Measurements from ENCODE around the gene IL25.
"Not testable (repeated sequence)": the region's sequence is repeated elsewhere in the genome, so short reads cannot be mapped to it uniquely, and the experiment has no call there.

IL25 gene

DNA sequence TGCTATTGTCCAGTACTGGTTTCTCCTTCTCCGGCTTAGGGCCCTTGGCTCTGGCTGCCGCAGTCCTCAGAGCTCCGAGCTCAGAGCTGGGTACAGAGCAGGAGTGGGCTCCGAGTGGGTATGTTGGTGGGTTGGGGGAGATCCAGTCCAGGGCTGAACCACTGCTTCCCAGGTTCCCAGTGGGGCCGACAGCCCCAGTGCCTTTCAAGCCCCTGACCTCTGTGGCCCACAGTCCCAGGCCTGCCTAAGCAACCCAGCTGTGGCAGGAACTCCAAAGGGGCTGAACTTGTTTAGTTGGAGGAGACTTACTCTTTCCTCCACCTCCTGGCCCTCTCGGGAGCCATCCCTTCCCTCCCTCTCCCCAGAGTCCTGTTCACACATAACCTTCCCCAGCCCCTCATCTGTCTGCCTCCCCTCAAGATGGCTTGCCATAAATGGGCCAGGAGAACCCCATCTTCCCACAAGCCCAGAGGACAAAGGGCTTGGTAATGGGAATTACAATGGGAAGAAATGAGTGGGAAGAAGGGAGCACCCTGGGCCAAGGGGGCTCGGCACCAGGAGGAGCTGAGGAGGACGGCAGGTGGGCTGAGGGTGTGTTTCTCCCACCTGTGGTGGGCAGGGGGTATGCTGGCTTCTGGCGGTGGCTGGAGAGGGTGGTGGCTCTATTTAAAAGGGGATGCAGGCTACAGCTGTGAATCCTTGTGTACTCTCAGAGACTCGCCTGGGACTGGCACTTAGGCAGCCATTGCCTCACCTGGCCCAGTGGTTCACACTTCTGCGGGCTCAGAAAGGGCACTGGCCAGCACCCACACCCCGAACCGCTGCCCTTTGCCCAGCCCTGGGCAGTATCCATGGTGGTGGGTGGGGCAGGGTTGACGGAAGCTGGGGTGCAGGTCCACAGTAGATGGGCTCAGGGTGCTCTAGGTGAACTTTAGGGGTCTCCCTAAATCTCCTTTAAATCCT is 39.2 kb downstream of the IL25 start:
- no peak for DNase-seq (ENCODE audit: low read depth)

DNA sequence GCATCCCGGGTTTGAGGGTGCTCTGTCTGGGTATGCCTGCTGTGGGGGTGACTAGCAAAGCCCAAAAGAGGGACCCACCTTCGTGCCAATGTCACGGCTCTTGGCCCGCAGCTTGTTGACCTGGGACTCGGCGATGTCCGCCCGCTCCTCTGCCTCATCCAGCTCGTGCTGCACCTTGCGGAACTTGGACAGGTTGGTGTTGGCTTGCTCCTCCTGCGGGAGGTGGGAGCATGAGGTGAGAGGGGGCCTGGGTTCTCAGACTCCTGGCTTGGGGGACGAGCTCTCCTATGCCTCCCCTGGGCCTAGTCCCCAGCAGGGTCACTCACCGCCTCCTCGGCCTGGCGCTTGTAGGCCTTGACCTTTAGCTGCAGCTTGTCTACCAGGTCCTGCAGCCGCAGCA is 41.1 kb downstream of the IL25 start:
- no peak for DNase-seq (ENCODE audit: low read depth)

GRCh38 chr14:23414254-23414653 is 41.6 kb downstream of the IL25 start:
- no peak for DNase-seq (ENCODE audit: low read depth)

- DNase-seq (ENCODE audit: low read depth) = no peak
Measured at GRCh38 chr14:23414906-23415820, 42.6 kb downstream of the IL25 start.

- DNase-seq (ENCODE audit: low read depth) = no peak
Measured at GRCh38 chr14:23415821-23416778, 43.5 kb downstream of the IL25 start.

DNA sequence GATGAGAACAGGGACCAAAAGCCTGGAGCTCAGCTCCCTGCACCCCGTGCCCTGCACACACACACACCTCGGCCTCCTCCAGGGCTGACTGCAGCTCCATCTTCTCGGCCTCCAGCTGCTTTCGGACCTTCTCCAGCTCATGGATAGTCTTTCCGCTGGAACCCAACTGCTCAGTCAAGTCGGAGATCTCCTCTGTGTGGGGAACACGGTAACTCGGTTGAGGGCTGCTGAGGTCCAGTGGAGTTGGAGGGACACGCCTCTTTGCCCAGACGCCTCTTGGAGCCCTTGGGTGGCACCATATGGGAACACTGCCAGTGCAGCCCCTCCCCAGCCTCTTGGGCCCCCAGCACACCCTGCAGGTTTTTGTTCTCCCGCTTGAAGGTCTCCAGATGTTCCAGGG is 44.2 kb downstream of the IL25 start:
- no peak for DNase-seq (ENCODE audit: low read depth)

DNA sequence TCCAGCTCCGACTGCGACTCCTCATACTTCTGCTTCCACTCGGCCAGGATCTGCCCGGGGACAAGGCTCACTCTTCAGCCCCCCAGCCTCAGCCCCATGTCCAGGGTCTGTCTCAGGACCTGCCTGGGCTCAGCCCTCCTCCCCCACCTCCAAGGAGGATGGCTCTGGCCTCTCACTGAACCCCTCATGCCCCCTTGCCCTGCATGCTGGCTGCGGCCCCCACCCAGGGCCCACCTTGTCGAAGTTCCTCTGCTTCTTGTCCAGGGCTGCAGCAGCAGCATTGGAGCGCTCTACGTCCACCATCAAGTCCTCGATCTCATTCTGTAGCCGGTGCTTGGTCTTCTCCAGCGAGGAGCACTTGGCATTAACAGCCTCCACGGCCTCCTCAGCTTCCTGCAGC is 44.7 kb downstream of the IL25 start:
- not testable (repeated sequence) for DNase-seq (ENCODE audit: low read depth)

DNA sequence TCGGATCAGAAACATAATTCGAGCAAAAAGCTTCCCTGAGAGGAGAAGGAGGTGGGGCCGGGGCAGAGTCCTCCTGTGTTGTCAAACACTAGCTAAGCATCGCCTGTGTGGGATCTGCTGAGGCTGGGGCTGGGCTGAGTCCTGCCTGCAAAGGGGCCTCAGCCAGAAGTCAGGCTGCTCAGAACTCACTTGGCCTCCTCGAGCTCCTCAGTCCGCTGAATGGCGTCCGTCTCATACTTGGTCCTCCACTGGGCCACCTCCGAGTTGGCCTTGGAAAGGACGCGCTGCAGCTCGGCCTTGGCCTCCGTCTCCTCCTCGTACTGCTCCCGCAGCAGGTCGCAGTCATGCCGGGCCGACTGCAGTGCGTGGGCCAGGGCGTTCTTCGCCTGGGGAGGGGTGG is 45.4 kb downstream of the IL25 start:
- DNase-seq (ENCODE audit: low read depth) = no peak

- DNase-seq (ENCODE audit: low read depth) = not testable (repeated sequence)
Measured at GRCh38 chr14:23419646-23420045, 47.0 kb downstream of the IL25 start.

DNA sequence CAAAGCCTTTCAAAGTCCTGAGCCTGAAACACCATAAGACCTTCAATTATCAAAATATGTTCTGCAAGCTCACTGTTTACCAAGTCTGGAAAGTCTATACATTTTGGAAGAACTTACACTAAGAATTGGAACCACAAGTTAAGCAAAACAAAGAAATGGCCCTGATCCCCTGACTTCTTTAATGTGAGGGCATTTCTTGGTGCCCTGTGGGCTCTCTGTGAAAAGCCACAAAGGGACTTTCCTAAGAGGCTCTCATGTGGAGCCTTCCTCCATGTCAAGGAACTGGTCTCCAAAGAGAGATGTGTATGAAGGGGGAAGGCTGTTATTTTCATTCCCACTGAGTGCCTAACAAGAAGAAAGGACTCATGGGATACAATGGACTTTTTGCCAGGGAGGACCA is 49.0 kb downstream of the IL25 start:
- DNase-seq (ENCODE audit: low read depth) = no peak

GRCh38 chr14:23423657-23424056 is 51.0 kb downstream of the IL25 start:
- DNase-seq (ENCODE audit: low read depth) = no peak

DNA sequence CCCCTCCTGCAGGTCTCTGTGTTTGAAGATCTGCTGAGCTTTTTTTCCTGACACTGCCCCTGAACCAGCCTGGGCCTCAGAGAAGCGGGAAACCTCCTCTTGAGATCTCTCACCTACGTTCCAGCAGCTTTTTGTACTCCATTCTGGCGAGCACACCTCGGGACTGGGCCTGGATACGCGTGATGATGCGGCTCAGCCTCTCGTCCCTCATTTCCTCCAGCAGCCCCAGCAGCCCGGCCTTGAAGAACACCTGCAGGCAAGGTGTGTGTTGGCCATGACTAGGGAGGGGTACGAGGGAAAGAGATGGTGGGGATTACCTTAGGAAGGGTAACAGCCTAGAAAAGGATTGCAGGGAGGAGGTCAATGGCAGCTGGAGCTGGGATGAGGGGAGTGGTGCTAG is 52.6 kb downstream of the IL25 start:
- no peak for DNase-seq (ENCODE audit: low read depth)

GRCh38 chr14:23425798-23426197 is 53.2 kb downstream of the IL25 start:
- DNase-seq (ENCODE audit: low read depth) = not testable (repeated sequence)
